GM23338 (cell line): ENCODE data around the gene LDHA. TPM values are rescaled to one million over a fixed set of nuclear protein-coding genes. Genes with fewer than 3 reads are reported as not detected.

ENCODE experiments used
- ATAC-seq: fragments of 200-7000 bp; cut with Tn5 transposase; 3 replicates; pipeline ENCODE4 v1.9.1; 2020
- DNase-seq: peaks from one replicate; pipeline ENCODE4 v3.0.0-alpha.2; 2015; ENCODE audit warnings: low spot score
- H2AFZ ChIP-seq: fragments of 200-600 bp; sonication (generic); 2 replicates; pipeline ENCODE4 v1.8.0; 2016; ENCODE audit warnings: antibody characterized with exemption, mild to moderate bottlenecking, moderate library complexity
- H3F3A ChIP-seq: fragments of 200-600 bp; sonication (generic); replicated peaks from 2 replicates; pipeline ENCODE4 v1.8.0; 2017; ENCODE audit warnings: antibody characterized with exemption, mixed run types, low read depth
- H3K27ac ChIP-seq: fragments of 200-600 bp; sonication (generic); 2 replicates; pipeline ENCODE4 v1.6.1; 2016; ENCODE audit warnings: low read depth
- H3K27me3 ChIP-seq: fragments of 200-600 bp; sonication (generic); 2 replicates; pipeline ENCODE4 v1.8.0; 2016; ENCODE audit warnings: mild to moderate bottlenecking, mixed run types, moderate library complexity; ENCODE audit not compliant: insufficient read depth
- H3K36me3 ChIP-seq: fragments of 200-600 bp; sonication (generic); 2 replicates; pipeline ENCODE4 v1.8.0; 2016; ENCODE audit warnings: mild to moderate bottlenecking; ENCODE audit not compliant: insufficient read depth
- H3K4me1 ChIP-seq: fragments of 200-600 bp; sonication (generic); 2 replicates; pipeline ENCODE4 v1.8.0; 2016; ENCODE audit warnings: mild to moderate bottlenecking, moderate library complexity; ENCODE audit not compliant: insufficient read depth
- H3K4me2 ChIP-seq: fragments of 200-600 bp; sonication (generic); 2 replicates; pipeline ENCODE4 v1.7.1; 2017; ENCODE audit warnings: mixed run types
- H3K4me3 ChIP-seq: fragments of 200-600 bp; sonication (generic); 2 replicates; pipeline ENCODE4 v1.6.1; 2016; ENCODE audit warnings: mixed run types
- H3K79me2 ChIP-seq: fragments of 200-600 bp; sonication (generic); replicated peaks from 2 replicates; pipeline ENCODE4 v1.8.0; 2017; ENCODE audit warnings: mild to moderate bottlenecking; ENCODE audit not compliant: insufficient read depth
- H3K9me2 ChIP-seq: fragments of 200-600 bp; sonication (generic); 2 replicates; pipeline ENCODE4 v1.8.0; 2017; ENCODE audit not compliant: insufficient read depth
- H4K20me1 ChIP-seq: fragments of 200-600 bp; sonication (generic); replicated peaks from 2 replicates; pipeline ENCODE4 v1.8.0; 2017; ENCODE audit warnings: mild to moderate bottlenecking; ENCODE audit not compliant: insufficient read depth
- H3K27ac Mint-ChIP-seq: 2 replicates; pipeline ENCODE4 v1.8.0; 2020; ENCODE audit warnings: inconsistent platforms, mild to moderate bottlenecking, moderate library complexity, mixed read lengths
- H3K27me3 Mint-ChIP-seq: 3 replicates; pipeline ENCODE4 v1.8.0; 2022; ENCODE audit warnings: low read depth, mild to moderate bottlenecking, moderate library complexity, mixed read lengths, inconsistent platforms; ENCODE audit not compliant: insufficient read depth, poor library complexity
- H3K36me3 Mint-ChIP-seq: 3 replicates; pipeline ENCODE4 v1.8.0; 2021; ENCODE audit warnings: low read depth, mild to moderate bottlenecking, inconsistent platforms, moderate library complexity, mixed read lengths
- H3K4me1 Mint-ChIP-seq: 3 replicates; pipeline ENCODE4 v1.8.0; 2020; ENCODE audit warnings: mild to moderate bottlenecking, inconsistent platforms, mixed read lengths
- H3K4me3 Mint-ChIP-seq: 3 replicates; pipeline ENCODE4 v1.8.0; 2021; ENCODE audit warnings: moderate library complexity, mild to moderate bottlenecking, inconsistent platforms, mixed read lengths
- H3K9me3 Mint-ChIP-seq: 3 replicates; pipeline ENCODE4 v1.8.0; 2020; ENCODE audit warnings: moderate library complexity, mild to moderate bottlenecking, inconsistent platforms, mixed read lengths
- CREB1 ChIP-seq: fragments of 250-450 bp; sonication (Bioruptor Pico); IDR thresholded peaks from 2 replicates; pipeline ENCODE4 v1.5.0; 2020; ENCODE audit warnings: low read depth, mild to moderate bottlenecking, moderate library complexity
- ETS1 ChIP-seq: IDR thresholded peaks from 2 replicates; pipeline ENCODE4 v1.6.1; 2016; ENCODE audit warnings: antibody characterized with exemption
- EZH2 ChIP-seq: fragments of 200-600 bp; sonication (generic); IDR thresholded peaks from one replicate; pipeline ENCODE4 v1.8.0; 2017; ENCODE audit warnings: antibody characterized with exemption, mild to moderate bottlenecking, low read depth; ENCODE audit not compliant: unreplicated experiment
- EZH2phosphoT487 ChIP-seq: fragments of 200-600 bp; sonication (generic); IDR thresholded peaks from one replicate; pipeline ENCODE4 v1.8.1; 2018; ENCODE audit warnings: antibody characterized with exemption; ENCODE audit not compliant: unreplicated experiment
- JUNB ChIP-seq: IDR thresholded peaks from one replicate; pipeline ENCODE4 v1.6.1; 2016; ENCODE audit warnings: antibody characterized with exemption; ENCODE audit not compliant: unreplicated experiment
- NANOG ChIP-seq: IDR thresholded peaks from 2 replicates; pipeline ENCODE4 v1.6.1; 2016; ENCODE audit warnings: antibody characterized with exemption, borderline replicate concordance
- POLR2AphosphoS5 ChIP-seq: IDR thresholded peaks from 2 replicates; pipeline ENCODE4 v1.6.1; 2016; ENCODE audit warnings: antibody characterized with exemption, low read depth
- REST ChIP-seq: IDR thresholded peaks from one replicate; pipeline ENCODE4 v1.6.1; 2018; ENCODE audit warnings: antibody characterized with exemption; ENCODE audit not compliant: unreplicated experiment
- STAT1 ChIP-seq: IDR thresholded peaks from one replicate; pipeline ENCODE4 v1.6.1; 2016; ENCODE audit warnings: antibody characterized with exemption; ENCODE audit not compliant: unreplicated experiment
- ZNF114 ChIP-seq: fragments of 250-450 bp; sonication (Bioruptor Pico); IDR thresholded peaks from 2 replicates; pipeline ENCODE4 v1.5.0; 2020; ENCODE audit warnings: mild to moderate bottlenecking, moderate library complexity
- ZNF331 ChIP-seq: fragments of 250-450 bp; sonication (Bioruptor Pico); IDR thresholded peaks from 2 replicates; pipeline ENCODE4 v1.5.0; 2020; ENCODE audit warnings: low read depth, mild to moderate bottlenecking, moderate library complexity
- polyA plus RNA-seq: library from polyadenylated mRNA; unstranded; fragments of >200 nt; fragmentation: Nextera tagmentation; extraction: Ambion mirVana; gene quantifications from 2 replicates; pipeline ENCODE4 v1.2.1, GENCODE V29; 2016
- total RNA-seq: library from RNA; depleted of rRNA; stranded (reverse); fragments of >200 nt; shearing (Covaris generic); gene quantifications from 2 replicates; pipeline ENCODE4 v1.2.3, GENCODE V29; 2014
- TF ChIP-seq, protein P1 (sequence below), 2 experiments: fragments of 200-600 bp in 1 of 2; sonication (generic) in 1 of 2; conservative IDR thresholded peaks; 2 replicates each; pipeline versions ENCODE4 v1.5.1 to v1.6.1; 2016 to 2017; ENCODE audit warnings: antibody characterized with exemption in 2 of 2, low read depth in 2 of 2, mild to moderate bottlenecking in 2 of 2, moderate library complexity in 1 of 2

The LDHA gene
- total and polyA plus RNA-seq, 2 experiments from 2014 or later: 432 to 467 TPM

GRCh38 chr11:18347471-18348125 is 46.8 kb upstream of the LDHA start (continued):
- TF ChIP-seq REST (no peak), ETS1 (no peak), POLR2AphosphoS5 (no peak), ZNF114 (CRISPR knock-in tag) (no peak), CREB1 (CRISPR knock-in tag) (no peak), EZH2 (no peak), STAT1 (no peak), ZNF331 (CRISPR knock-in tag) (no peak), NANOG (no peak)
- TF ChIP-seq, protein P1, sequence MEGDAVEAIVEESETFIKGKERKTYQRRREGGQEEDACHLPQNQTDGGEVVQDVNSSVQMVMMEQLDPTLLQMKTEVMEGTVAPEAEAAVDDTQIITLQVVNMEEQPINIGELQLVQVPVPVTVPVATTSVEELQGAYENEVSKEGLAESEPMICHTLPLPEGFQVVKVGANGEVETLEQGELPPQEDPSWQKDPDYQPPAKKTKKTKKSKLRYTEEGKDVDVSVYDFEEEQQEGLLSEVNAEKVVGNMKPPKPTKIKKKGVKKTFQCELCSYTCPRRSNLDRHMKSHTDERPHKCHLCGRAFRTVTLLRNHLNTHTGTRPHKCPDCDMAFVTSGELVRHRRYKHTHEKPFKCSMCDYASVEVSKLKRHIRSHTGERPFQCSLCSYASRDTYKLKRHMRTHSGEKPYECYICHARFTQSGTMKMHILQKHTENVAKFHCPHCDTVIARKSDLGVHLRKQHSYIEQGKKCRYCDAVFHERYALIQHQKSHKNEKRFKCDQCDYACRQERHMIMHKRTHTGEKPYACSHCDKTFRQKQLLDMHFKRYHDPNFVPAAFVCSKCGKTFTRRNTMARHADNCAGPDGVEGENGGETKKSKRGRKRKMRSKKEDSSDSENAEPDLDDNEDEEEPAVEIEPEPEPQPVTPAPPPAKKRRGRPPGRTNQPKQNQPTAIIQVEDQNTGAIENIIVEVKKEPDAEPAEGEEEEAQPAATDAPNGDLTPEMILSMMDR (conservative IDR thresholded peaks at IDR 0.05; ENCODE audit: low read depth in 2 of 2): no peak

- ATAC-seq (no peak), DNase-seq (no peak)
- Histone ChIP-seq H3K79me2 (no peaks in the 10 kb centered on the region), H3F3A (no peaks in the 10 kb centered on the region), H3K27me3 (no peaks in the 10 kb centered on the region), H3K27ac (no peak overlapping the region), H3K9me2 (no peaks in the 10 kb centered on the region), H3K4me2 (no peak overlapping the region), H3K4me3 (no peak overlapping the region), H4K20me1 (no peaks in the 10 kb centered on the region), H3K4me1 (no peaks in the 10 kb centered on the region), H2AFZ (no peak overlapping the region), H3K36me3 (peaks cover 13% of the 10 kb centered on the region)
- Mint-ChIP-seq H3K9me3 (no peaks in the 10 kb centered on the region), H3K27me3 (peaks cover 3% of the 10 kb centered on the region), H3K36me3 (peaks cover 33% of the 10 kb centered on the region), H3K4me3 (no peak overlapping the region), H3K4me1 (no peaks in the 10 kb centered on the region), H3K27ac (no peak overlapping the region)
- TF ChIP-seq ZNF331 (CRISPR knock-in tag) (no peak), ETS1 (no peak), REST (no peak), EZH2phosphoT487 (no peak), NANOG (no peak), JUNB (no peak), EZH2 (no peak), ZNF114 (CRISPR knock-in tag) (no peak), CREB1 (CRISPR knock-in tag) (no peak), STAT1 (no peak)
- TF ChIP-seq, protein P1 (conservative IDR thresholded peaks at IDR 0.05; ENCODE audit: low read depth in 2 of 2): no peak
Measured at GRCh38 chr11:18352581-18352980, 41.8 kb upstream of the LDHA start.
